Activated T-cell treated with anti-CD3 and anti-CD28 coated beads, Interleukin-2, amount 50 U/mL, for 4 hours (primary cell): ENCODE data around the gene TOPAZ1. TPM values are rescaled to one million over a fixed set of nuclear protein-coding genes. Genes with fewer than 3 reads are reported as not detected.
A peak's percentile ranks its signal among the peaks of the same experiment; 100 is the strongest.

Experiments
- ATAC-seq, 2 donors: fragments of 200-7000 bp; cut with Tn5 transposase; one replicate each; pipeline ENCODE4 v1.10.0; 2021
- DNase-seq: peaks from one replicate; pipeline ENCODE4 v3.0.0-alpha.2; 2020
- H3K27me3 Mint-ChIP-seq: one replicate; pipeline ENCODE4 v1.8.0; 2021; ENCODE audit warnings: low read depth, mixed read lengths
- H3K36me3 Mint-ChIP-seq: one replicate; pipeline ENCODE4 v1.8.0; 2022; ENCODE audit warnings: mixed read lengths; ENCODE audit not compliant: insufficient read depth
- H3K4me1 Mint-ChIP-seq: one replicate; pipeline ENCODE4 v1.8.0; 2021; ENCODE audit warnings: low read depth, mixed read lengths
- H3K4me3 Mint-ChIP-seq: one replicate; pipeline ENCODE4 v1.8.0; 2021; ENCODE audit warnings: mild to moderate bottlenecking, moderate library complexity, mixed read lengths
- H3K9me3 Mint-ChIP-seq: one replicate; pipeline ENCODE4 v1.8.0; 2021; ENCODE audit warnings: mixed read lengths
- total RNA-seq, 3 donors: library from RNA; stranded (reverse); gene quantifications; one replicate each; pipeline ENCODE4 v1.2.1, GENCODE V29; 2021

TOPAZ1 gene
- total RNA-seq, 3 donors from 2014 or later, result not detected

DNA sequence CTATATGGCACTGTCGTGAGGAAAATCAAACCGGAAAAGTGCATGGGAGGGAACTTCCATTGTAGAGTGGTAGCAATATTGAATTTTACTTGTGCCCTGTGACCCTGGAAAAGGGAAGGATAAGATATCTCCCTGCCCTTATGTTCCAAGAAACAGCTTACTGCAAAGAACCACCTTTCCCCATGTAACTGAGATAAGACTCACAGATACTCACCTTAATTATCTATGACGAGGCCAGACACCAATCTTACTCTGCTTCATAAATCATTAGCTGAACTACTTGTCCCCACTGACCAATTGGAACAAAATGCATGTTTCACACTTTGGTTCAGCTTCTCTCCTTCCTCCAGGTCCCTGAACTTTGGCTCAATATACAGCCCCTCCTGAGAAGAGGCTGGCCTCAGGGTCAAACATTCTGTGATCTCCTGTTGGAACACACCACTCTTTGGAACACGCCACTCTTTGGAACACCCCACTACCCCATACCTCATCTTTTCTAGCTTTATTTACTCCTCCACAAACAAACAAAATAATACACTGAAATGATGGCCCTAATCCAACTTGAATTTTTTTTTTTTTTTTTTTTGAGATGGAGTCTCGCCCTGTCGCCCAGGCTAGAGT is 6.9 kb upstream of the TOPAZ1 start:
- ATAC-seq (no peak), DNase-seq (no peak)
- Mint-ChIP-seq H3K36me3 (no peaks in the 10 kb centered on the region), H3K4me1 (peaks cover 7% of the 10 kb centered on the region), H3K9me3 (no peaks in the 10 kb centered on the region), H3K4me3 (no peak overlapping the region), H3K27me3 (peaks cover 8% of the 10 kb centered on the region)

DNA sequence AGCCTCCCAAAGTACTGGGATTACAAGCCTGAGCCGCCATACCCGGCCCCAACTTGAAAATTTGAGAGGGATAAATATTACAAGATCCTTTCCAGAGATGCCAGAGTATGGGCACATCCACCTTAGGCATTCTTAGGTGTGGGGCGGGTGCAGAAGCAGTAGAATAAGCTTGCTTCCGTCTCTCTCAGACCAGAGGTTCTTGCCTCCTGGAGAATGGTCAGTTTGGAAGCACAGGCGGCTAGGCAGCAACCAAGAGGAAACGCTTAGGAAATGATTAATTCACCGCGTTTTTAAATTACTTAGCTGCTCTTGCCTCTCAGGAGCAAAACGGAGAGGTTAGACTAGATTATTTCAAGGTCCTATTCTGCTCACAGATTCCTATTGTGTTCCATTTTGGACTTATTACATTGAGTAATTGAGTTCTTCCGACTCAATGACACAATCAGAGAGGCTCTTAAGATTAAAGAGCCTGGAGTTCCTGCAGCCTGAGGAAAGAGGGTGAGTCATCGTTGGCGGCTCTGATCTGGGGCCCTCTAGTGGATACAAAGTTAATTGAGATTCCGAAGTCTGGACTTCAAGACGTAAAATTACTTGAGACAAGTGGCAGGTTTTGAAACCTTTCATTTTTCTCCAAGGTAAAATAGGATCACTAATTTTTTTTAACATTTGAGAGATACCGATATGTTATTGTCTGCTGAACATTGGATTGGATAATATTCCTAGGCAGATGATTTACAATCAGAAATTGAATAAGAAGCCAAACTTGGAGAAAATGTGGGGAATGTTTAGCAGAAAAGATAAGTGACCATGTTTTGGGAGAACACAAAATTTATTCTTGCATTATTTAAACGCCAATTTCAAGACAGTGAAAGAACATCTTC is 5.8 kb upstream of the TOPAZ1 start:
- ATAC-seq (peak; percentile 78 to 82), DNase-seq (peak; percentile 55)
- H3K9me3 Mint-ChIP-seq, result no peaks in the 10 kb centered on the region
- no peaks in the 10 kb centered on the region for H3K36me3 Mint-ChIP-seq
- no peak overlapping the region for H3K4me3 Mint-ChIP-seq
- peaks cover 8% of the 10 kb centered on the region for H3K27me3 Mint-ChIP-seq
- peaks cover 7% of the 10 kb centered on the region for H3K4me1 Mint-ChIP-seq

DNA sequence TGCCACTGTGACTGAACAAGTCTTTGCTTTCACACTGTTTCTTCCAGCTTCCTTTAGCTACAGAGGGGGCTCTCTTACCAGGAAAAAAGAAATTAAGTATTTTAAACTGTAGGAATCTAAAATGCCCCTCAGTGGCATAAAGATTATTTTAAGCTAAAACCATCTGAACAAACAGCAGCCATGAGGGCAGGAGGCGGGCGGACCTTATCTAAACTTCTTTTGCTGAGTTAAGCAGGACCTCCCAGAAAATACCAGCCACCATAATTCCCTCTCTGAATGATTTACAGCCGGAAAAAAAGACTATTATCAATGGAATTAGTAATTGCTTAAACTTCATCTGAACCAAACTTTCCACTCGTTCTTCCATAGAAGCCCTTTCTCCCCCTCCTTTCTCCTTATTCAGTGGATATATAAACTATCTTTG is 5.2 kb upstream of the TOPAZ1 start:
- Mint-ChIP-seq H3K4me3 (no peak overlapping the region), H3K27me3 (peaks cover 13% of the 10 kb centered on the region), H3K9me3 (no peaks in the 10 kb centered on the region), H3K4me1 (peaks cover 7% of the 10 kb centered on the region), H3K36me3 (no peaks in the 10 kb centered on the region)
- no peak for DNase-seq
- no peak for ATAC-seq

DNA sequence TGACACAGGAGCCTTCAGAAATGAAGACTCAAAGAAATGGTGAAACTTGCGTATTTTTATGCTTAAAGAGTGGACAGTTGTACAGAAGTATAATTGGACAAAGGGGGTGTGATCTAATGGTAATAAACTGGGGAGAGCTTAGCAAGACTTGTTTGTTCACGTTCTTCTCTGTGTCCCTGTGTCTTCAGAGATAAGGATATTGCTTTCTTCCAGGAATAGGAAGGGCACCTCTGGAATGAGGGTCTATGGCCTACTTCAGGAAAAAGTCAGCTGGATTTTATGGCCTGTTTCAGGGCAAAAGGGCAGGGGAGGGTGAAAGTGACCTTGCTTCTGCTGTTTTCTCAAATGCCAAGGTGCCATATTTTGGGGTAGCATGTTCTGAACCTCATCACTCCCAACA is 4.5 kb upstream of the TOPAZ1 start:
- Mint-ChIP-seq H3K4me1 (peaks cover 7% of the 10 kb centered on the region), H3K27me3 (peaks cover 13% of the 10 kb centered on the region), H3K9me3 (no peaks in the 10 kb centered on the region), H3K4me3 (no peak overlapping the region), H3K36me3 (no peaks in the 10 kb centered on the region)
- ATAC-seq (no peak), DNase-seq (no peak)

DNA sequence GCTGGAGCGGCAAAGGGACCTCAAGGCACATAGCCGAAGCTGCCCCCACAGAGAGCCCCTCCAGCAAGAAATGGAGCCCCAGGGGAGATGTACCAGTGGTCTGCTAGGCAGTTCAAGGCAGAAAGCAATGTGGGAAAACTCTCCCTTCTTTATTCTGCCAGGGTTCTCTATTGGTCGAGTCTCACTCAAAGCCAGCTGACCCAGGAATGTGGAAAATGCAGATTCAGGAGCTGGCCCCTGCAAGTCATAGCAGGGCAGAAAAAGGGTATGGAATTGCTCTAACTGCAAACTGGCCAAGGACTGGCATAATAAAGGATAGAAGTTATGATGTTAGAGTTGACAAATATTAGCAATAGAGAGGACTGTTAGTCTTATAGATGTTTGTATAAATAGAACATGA is 4.0 kb upstream of the TOPAZ1 start:
- ATAC-seq (no peak), DNase-seq (no peak)
- Mint-ChIP-seq H3K36me3 (no peaks in the 10 kb centered on the region), H3K4me1 (peaks cover 5% of the 10 kb centered on the region), H3K27me3 (peaks cover 13% of the 10 kb centered on the region), H3K4me3 (no peak overlapping the region), H3K9me3 (no peaks in the 10 kb centered on the region)

DNA sequence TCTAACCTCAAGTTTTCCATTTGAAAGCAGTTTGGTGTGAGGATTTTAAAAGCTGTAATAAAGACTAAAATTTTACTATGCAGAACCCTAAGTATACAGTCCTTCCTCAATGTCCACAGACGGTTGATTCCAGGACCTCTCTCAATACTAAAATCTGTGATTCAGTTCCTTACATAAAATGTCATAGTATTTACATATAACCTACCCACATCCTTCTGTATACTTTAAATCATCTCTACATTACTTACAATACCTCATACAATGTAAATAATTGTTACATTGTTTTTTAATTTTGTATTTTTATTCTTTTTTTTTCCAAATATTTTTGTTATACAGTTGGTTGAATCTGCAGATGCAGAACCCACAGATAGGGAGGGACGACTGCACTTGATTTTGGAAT is 2.8 kb upstream of the TOPAZ1 start:
- Mint-ChIP-seq H3K4me1 (peaks cover 5% of the 10 kb centered on the region), H3K27me3 (peaks cover 15% of the 10 kb centered on the region), H3K9me3 (no peaks in the 10 kb centered on the region), H3K4me3 (no peak overlapping the region), H3K36me3 (no peaks in the 10 kb centered on the region)
- DNase-seq (no peak), ATAC-seq (no peak)

DNA sequence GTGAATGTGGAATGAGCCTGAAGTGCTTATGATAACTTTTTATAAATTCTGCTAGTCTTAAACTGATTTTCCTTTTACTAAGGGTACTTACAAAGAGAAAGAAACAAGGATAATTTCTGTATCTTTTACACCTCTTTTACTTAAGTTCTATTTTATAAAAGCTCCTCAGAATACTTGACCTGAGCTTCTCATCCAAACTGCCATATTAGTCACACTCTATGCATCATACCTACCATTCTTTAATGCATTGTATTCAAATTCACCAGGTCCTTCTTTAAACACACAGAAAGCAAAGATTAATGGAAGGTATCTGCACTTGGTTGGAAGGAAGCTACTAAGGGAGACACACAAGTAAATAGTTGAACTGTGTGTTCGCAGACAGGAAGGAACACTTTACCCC is 1.6 kb upstream of the TOPAZ1 start:
- Mint-ChIP-seq H3K27me3 (peaks cover 22% of the 10 kb centered on the region), H3K4me3 (no peak overlapping the region), H3K4me1 (peaks cover 5% of the 10 kb centered on the region), H3K9me3 (no peaks in the 10 kb centered on the region), H3K36me3 (no peaks in the 10 kb centered on the region)
- no peak for ATAC-seq
- DNase-seq, result no peak

DNA sequence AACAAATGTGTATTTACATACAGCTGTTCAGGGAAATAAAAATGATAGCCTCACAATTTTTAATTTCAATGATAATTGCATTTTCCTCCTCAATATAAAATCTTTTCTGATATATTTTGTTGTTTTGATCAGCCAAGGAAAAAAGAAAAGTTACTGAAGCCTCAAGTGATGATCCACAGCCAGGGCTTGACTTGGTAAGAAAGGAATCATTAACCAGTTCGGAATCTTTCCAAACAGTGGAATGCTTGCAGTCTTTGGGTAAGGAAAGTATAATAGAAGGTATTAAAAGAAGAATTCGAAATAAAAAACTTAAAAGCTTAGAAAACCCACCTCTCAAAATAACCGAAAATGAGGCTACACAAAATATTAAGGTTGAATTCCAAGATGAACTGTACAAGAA is 1.0 kb downstream of the TOPAZ1 start:
- no peak for ATAC-seq
- no peak overlapping the region for H3K4me3 Mint-ChIP-seq
- peaks cover 17% of the 10 kb centered on the region for H3K27me3 Mint-ChIP-seq

DNA sequence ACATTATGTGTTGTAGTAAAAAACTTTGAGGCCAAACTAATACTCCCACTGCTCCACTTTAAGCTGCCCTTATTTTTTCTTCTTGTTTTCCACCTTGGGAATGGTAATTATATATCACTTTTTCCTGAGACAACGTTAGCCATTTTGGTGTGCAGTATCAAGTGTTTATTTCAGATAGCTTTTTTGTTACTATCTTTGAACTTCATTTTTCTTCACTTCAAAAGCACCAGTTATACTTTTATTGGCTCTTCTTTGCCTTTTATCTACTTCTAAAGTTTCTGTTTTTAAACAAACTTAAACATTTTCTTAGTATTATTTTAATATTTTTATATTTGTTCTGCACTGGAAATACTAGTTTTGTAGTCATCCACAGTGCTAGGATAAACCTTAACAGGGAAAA is 6.5 kb downstream of the TOPAZ1 start:
- peaks cover 15% of the 10 kb centered on the region for H3K9me3 Mint-ChIP-seq
- no peaks in the 10 kb centered on the region for H3K36me3 Mint-ChIP-seq
- no peaks in the 10 kb centered on the region for H3K4me1 Mint-ChIP-seq
- no peak for DNase-seq
- ATAC-seq, result no peak
- no peak overlapping the region for H3K4me3 Mint-ChIP-seq
- peaks cover 16% of the 10 kb centered on the region for H3K27me3 Mint-ChIP-seq

More for the DNA sequence above, 1.0 kb downstream of the TOPAZ1 start:
- peaks cover under 1% of the 10 kb centered on the region for H3K9me3 Mint-ChIP-seq
- no peaks in the 10 kb centered on the region for H3K4me1 Mint-ChIP-seq
- no peaks in the 10 kb centered on the region for H3K36me3 Mint-ChIP-seq
- no peak for DNase-seq

DNA sequence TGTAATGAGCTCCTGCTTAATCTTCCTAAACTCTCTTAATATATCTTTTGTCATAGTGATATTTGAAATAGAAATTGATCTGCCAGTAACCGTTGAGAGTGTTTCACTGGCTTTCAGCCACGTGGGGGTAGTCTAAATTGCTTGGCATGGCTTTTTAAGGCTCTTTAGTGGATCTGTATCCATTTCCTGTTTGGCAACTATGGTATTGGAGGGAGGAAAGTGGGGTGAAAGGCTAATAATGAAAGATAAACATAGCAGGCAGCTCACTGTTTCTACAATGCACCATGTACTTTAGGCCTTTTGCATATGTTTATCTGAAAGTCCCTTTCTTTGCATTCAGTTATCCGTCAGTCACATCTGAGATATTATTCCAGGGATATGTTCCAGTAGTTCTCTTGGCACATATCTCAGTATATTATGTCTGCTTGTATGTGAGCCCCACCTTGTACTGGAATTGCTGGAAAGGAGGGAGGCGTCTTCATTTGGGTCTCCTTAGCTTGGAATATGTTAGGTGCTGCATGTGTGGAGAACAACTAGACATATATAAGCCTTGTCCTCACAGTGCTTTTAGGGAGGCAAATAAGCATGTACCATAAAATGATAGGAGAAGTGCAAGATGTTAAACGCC is 10.8 kb downstream of the TOPAZ1 start:
- DNase-seq (no peak), ATAC-seq (no peak)
- H3K9me3 Mint-ChIP-seq, result peaks cover 15% of the 10 kb centered on the region
- peaks cover 5% of the 10 kb centered on the region for H3K27me3 Mint-ChIP-seq
- H3K36me3 Mint-ChIP-seq, result no peaks in the 10 kb centered on the region
- H3K4me1 Mint-ChIP-seq, result no peaks in the 10 kb centered on the region
- H3K4me3 Mint-ChIP-seq, result no peak overlapping the region

DNA sequence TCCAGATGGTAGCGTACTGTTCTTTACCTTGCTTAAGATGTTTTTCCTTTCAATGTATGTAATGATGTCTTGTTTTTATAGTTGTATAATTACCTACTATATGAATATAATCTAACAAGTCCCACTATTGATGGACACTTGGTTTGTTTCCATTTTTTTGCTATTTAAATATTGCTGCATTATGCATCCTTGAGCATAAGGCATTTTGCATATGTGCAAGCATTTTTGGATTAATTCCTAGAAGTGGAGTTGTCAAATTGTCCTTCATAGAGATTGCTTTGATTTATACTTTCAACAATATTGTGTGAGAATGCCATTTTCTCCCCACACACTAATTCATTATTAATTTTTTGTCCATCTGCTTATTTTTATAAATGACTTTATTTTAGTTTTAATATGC is 17.7 kb downstream of the TOPAZ1 start:
- Mint-ChIP-seq H3K9me3 (no peaks in the 10 kb centered on the region), H3K27me3 (peaks cover 8% of the 10 kb centered on the region), H3K4me3 (no peak overlapping the region), H3K4me1 (no peaks in the 10 kb centered on the region), H3K36me3 (no peaks in the 10 kb centered on the region)
- DNase-seq (no peak), ATAC-seq (no peak)

DNA sequence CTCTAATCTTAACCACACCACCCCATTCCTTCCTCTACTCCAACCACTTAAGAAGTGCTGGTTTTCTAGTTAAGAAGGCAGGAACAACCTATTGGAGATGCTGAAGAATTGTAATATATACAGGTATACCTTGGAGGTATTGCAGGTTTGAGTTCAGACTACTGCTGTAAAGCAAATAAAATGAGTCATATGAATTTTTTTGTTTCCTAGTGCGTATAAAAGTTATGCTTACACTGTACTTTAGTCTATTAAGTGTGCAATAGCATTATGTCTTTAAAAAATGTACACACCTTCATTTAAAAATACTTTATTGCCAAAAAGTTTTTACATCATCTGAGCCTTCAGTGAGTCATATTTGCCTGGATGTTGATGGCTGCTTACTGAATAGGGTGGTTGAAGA is 22.5 kb downstream of the TOPAZ1 start:
- no peak for ATAC-seq
- DNase-seq, result no peak
- peaks cover 3% of the 10 kb centered on the region for H3K4me1 Mint-ChIP-seq
- no peaks in the 10 kb centered on the region for H3K36me3 Mint-ChIP-seq
- peaks cover 13% of the 10 kb centered on the region for H3K27me3 Mint-ChIP-seq
- H3K9me3 Mint-ChIP-seq, result no peaks in the 10 kb centered on the region
- no peak overlapping the region for H3K4me3 Mint-ChIP-seq

DNA sequence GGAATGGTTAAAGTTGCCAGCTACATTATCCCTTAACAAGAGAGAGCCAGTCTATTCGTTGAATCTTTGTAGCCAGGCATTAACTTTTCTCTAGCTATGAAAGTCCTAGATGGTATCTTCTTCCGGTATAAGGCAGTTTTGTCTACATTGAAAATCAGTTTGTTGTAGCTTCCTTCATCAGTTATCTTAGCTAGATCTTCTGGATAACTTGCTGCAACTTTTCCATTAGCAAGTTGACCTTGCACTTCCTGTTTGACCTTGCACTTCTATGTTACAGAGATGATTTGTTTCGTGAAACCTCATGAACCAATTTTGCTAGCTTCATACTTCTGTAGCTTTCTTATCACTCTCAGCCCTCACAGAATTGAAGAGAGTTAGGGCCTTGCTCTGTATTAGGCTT is 24.1 kb downstream of the TOPAZ1 start:
- H3K9me3 Mint-ChIP-seq, result no peaks in the 10 kb centered on the region
- H3K4me3 Mint-ChIP-seq, result no peak overlapping the region
- H3K4me1 Mint-ChIP-seq, result peaks cover 3% of the 10 kb centered on the region
- no peak for DNase-seq
- peaks cover 13% of the 10 kb centered on the region for H3K27me3 Mint-ChIP-seq
- no peaks in the 10 kb centered on the region for H3K36me3 Mint-ChIP-seq
- no peak for ATAC-seq

DNA sequence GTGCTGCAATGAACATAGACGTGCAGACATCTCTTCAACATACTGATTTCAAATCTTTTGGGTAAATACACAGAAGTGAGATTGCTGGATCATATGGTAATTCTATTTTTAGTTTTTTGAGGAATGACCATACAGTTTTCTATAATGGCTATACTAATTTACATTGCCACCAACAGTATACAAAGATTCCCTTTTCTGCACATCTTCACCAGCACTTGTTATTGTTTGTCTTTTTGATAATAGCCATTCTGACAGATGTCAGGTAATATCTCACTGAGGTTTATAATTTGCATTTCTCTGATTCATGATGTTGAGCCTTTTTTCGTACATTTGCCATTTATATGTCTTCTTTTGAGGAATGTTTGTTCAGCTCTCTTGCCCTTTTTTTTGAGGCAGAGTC is 30.5 kb downstream of the TOPAZ1 start:
- no peaks in the 10 kb centered on the region for H3K4me1 Mint-ChIP-seq
- H3K36me3 Mint-ChIP-seq, result no peaks in the 10 kb centered on the region
- peaks cover 5% of the 10 kb centered on the region for H3K27me3 Mint-ChIP-seq
- H3K4me3 Mint-ChIP-seq, result no peak overlapping the region
- ATAC-seq, result no peak
- no peak for DNase-seq
- peaks cover 14% of the 10 kb centered on the region for H3K9me3 Mint-ChIP-seq

DNA sequence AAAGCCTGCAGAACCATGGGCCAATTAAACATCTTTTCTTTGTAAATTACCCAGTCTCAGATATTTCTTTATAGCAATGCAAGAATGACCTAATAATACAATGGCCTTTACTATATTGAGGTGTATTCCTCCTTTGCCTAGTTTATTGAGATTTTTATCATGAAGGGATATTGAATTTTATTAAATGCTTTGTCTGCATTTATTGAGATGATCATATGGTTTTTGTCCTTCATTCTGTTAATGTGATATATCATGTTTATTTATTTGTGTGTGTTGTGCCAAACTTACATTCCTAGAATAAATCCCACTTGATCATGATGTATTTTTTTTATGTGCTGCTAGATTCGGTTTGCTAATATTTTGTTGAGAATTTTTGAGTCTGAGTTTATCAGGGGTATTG is 36.2 kb downstream of the TOPAZ1 start:
- H3K36me3 Mint-ChIP-seq, result no peaks in the 10 kb centered on the region
- peaks cover 6% of the 10 kb centered on the region for H3K9me3 Mint-ChIP-seq
- DNase-seq (no peak), ATAC-seq (no peak)
- H3K4me3 Mint-ChIP-seq, result no peak overlapping the region
- H3K27me3 Mint-ChIP-seq, result peaks cover 16% of the 10 kb centered on the region
- no peaks in the 10 kb centered on the region for H3K4me1 Mint-ChIP-seq
